Keratinocyte (primary cell): ENCODE measurements around the gene RBMX2. TPM values are rescaled to one million over a fixed set of nuclear protein-coding genes. Genes with fewer than 3 reads are reported as not detected.

Source experiments
- DNase-seq: peaks from one replicate; pipeline ENCODE4 v3.0.0-alpha.2; 2011; ENCODE audit warnings: low read depth, missing footprints, low spot score
- FAIRE-seq: peaks from 2 replicates; lab custom pipeline; 2011; peaks lifted over from hg19 to GRCh38; lab: Jason Lieb, UNC
- H2AFZ ChIP-seq: 2 replicates; pipeline ENCODE4 v1.6.0; 2012; ENCODE audit warnings: low read length, control low read depth, inconsistent platforms; ENCODE audit not compliant: control insufficient read depth
- H3K27ac ChIP-seq: 2 replicates; pipeline ENCODE4 v1.5.1; 2011; ENCODE audit warnings: low read length; ENCODE audit not compliant: control insufficient read depth, insufficient read depth
- H3K27me3 ChIP-seq: 3 replicates; pipeline ENCODE4 v1.6.0; 2011; ENCODE audit warnings: low read length; ENCODE audit not compliant: control insufficient read depth, insufficient read depth; ENCODE audit errors: extremely low read depth
- H3K36me3 ChIP-seq, 2 experiments: 2 replicates in 1 of 2; 3 replicates in 1 of 2; pipeline ENCODE4 v1.5.1; 2011; ENCODE audit warnings: low read length in 2 of 2, mild to moderate bottlenecking in 1 of 2; ENCODE audit not compliant: control insufficient read depth in 2 of 2, insufficient read depth in 2 of 2; ENCODE audit errors: extremely low read depth in 1 of 2
- H3K4me1 ChIP-seq: 3 replicates; pipeline ENCODE4 v1.5.1; 2011; ENCODE audit warnings: low read length; ENCODE audit not compliant: control insufficient read depth, insufficient read depth; ENCODE audit errors: extremely low read depth
- H3K4me2 ChIP-seq: 3 replicates; pipeline ENCODE4 v1.6.0; 2011; ENCODE audit warnings: low read depth, low read length; ENCODE audit not compliant: control insufficient read depth, insufficient read depth; ENCODE audit errors: extremely low read depth
- H3K4me3 ChIP-seq, 3 experiments: fragments of 200-600 bp in 1 of 3; sonication (generic) in 1 of 3; 2 replicates in 2 of 3; 3 replicates in 1 of 3; pipeline ENCODE4 v1.5.1; 2011 to 2016; ENCODE audit warnings: low read length in 3 of 3, mild to moderate bottlenecking in 3 of 3, control low read depth in 2 of 3, inconsistent platforms in 1 of 3, low read depth in 1 of 3, mixed read lengths in 1 of 3, mixed run types in 1 of 3, moderate library complexity in 1 of 3; ENCODE audit not compliant: control insufficient read depth in 2 of 3, insufficient read depth in 2 of 3; ENCODE audit errors: extremely low read depth in 1 of 3
- H3K79me2 ChIP-seq: 2 replicates; pipeline ENCODE4 v1.6.0; 2012; ENCODE audit warnings: low read length; ENCODE audit not compliant: control insufficient read depth, insufficient read depth
- H3K9ac ChIP-seq: 3 replicates; pipeline ENCODE4 v1.6.0; 2011; ENCODE audit warnings: low read length; ENCODE audit not compliant: control insufficient read depth, insufficient read depth; ENCODE audit errors: extremely low read depth
- H3K9me1 ChIP-seq: 3 replicates; pipeline ENCODE4 v1.6.0; 2011; ENCODE audit warnings: low read length; ENCODE audit not compliant: control insufficient read depth, insufficient read depth; ENCODE audit errors: extremely low read depth
- H3K9me3 ChIP-seq: 2 replicates; pipeline ENCODE4 v1.5.1; 2012; ENCODE audit warnings: low read depth, low read length; ENCODE audit not compliant: control insufficient read depth
- H4K20me1 ChIP-seq: 3 replicates; pipeline ENCODE4 v1.6.0; 2011; ENCODE audit warnings: low read length; ENCODE audit not compliant: control insufficient read depth, insufficient read depth; ENCODE audit errors: extremely low read depth
- EZH2 ChIP-seq: IDR thresholded peaks from one replicate; pipeline ENCODE4 v1.6.1; 2012; ENCODE audit warnings: inconsistent platforms, mild to moderate bottlenecking, low read length, moderate library complexity
- dilution Hi-C: fragments of 300-500 bp; cut with MboI; formaldehyde crosslinking; loops from one replicate; pipeline ENCODE4 v1.7.0; 2020; ENCODE audit warnings: low sequenced_read_pairs; ENCODE audit not compliant: extremely low pct_ligation_motif_present
- polyA plus RNA-seq, 5 experiments: library from polyadenylated mRNA; depleted of rRNA in 3 of 5; stranded (reverse) in 3 of 5; stranded (forward) in 1 of 5; unstranded in 1 of 5; fragments of >200 nt; gene quantifications; 1 replicate in 1 of 5; 2 replicates in 3 of 5; 3 replicates in 1 of 5; pipeline versions ENCODE4 v1.2.1 to v1.2.3, GENCODE V29; 2011 to 2012; ENCODE audit warnings: missing spikeins in 2 of 5, low read depth in 1 of 5, low replicate concordance in 1 of 5
- TF ChIP-seq, protein P1 (sequence below), 3 experiments: IDR thresholded peaks in 1 of 3; conservative IDR thresholded peaks in 1 of 3; optimal IDR thresholded peaks in 1 of 3; 2 replicates in 2 of 3; 3 replicates in 1 of 3; pipeline versions ENCODE3 to v1.5.1; 2011; ENCODE audit warnings: low read length in 3 of 3, mild to moderate bottlenecking in 3 of 3, moderate library complexity in 2 of 3, control low read depth in 1 of 3, inconsistent platforms in 1 of 3; ENCODE audit not compliant: insufficient read depth in 2 of 3; ENCODE audit errors: extremely low read depth in 1 of 3

The RBMX2 gene
- polyA plus RNA-seq, 1 donor (not counting 4 experiments of a cell fraction or from before 2014, with no cell fraction given): 22.3 TPM

- FAIRE-seq: no peak
Observed at GRCh38 chrX:130418740-130419139, 17.0 kb downstream of the RBMX2 start.

GRCh38 chrX:130419263-130419662 is 17.5 kb downstream of the RBMX2 start:
- FAIRE-seq (no peak), DNase-seq (no peak)
- no peaks in the 10 kb centered on the region for H3K9me1 ChIP-seq
- no peaks in the 10 kb centered on the region for H3K27me3 ChIP-seq
- H3K27ac ChIP-seq: no peak overlapping the region
- no peak overlapping the region for H3K9ac ChIP-seq
- no peak overlapping the region for H2AFZ ChIP-seq
- TF ChIP-seq EZH2: no peak
- TF ChIP-seq, protein P1, sequence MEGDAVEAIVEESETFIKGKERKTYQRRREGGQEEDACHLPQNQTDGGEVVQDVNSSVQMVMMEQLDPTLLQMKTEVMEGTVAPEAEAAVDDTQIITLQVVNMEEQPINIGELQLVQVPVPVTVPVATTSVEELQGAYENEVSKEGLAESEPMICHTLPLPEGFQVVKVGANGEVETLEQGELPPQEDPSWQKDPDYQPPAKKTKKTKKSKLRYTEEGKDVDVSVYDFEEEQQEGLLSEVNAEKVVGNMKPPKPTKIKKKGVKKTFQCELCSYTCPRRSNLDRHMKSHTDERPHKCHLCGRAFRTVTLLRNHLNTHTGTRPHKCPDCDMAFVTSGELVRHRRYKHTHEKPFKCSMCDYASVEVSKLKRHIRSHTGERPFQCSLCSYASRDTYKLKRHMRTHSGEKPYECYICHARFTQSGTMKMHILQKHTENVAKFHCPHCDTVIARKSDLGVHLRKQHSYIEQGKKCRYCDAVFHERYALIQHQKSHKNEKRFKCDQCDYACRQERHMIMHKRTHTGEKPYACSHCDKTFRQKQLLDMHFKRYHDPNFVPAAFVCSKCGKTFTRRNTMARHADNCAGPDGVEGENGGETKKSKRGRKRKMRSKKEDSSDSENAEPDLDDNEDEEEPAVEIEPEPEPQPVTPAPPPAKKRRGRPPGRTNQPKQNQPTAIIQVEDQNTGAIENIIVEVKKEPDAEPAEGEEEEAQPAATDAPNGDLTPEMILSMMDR (optimal IDR thresholded peaks at IDR 0.05 in 1 of 3, IDR thresholded peaks at IDR 0.05 in 1 of 3, conservative IDR thresholded peaks at IDR 0.05 in 1 of 3; ENCODE audit: extremely low read depth in 1 of 3, insufficient read depth in 2 of 3, low read length in 3 of 3): no peak
- H3K4me2 ChIP-seq: no peak overlapping the region
- H3K4me3 ChIP-seq: no peak overlapping the region
- dilution Hi-C loops: no loop called here
- H3K9me3 ChIP-seq: no peaks in the 10 kb centered on the region
- H3K36me3 ChIP-seq: no peaks in the 10 kb centered on the region
- H4K20me1 ChIP-seq: no peaks in the 10 kb centered on the region
- H3K79me2 ChIP-seq: no peaks in the 10 kb centered on the region
- no peaks in the 10 kb centered on the region for H3K4me1 ChIP-seq

More at GRCh38 chrX:130418740-130419139, 17.0 kb downstream of the RBMX2 start:
- no peak overlapping the region for H2AFZ ChIP-seq
- no peak for DNase-seq
- no peak overlapping the region for H3K4me2 ChIP-seq
- H3K27me3 ChIP-seq: no peaks in the 10 kb centered on the region
- dilution Hi-C loops: no loop called here
- TF ChIP-seq, protein P1 (optimal IDR thresholded peaks at IDR 0.05 in 1 of 3, IDR thresholded peaks at IDR 0.05 in 1 of 3, conservative IDR thresholded peaks at IDR 0.05 in 1 of 3; ENCODE audit: extremely low read depth in 1 of 3, insufficient read depth in 2 of 3, low read length in 3 of 3): no peak
- no peak for TF ChIP-seq EZH2
- no peaks in the 10 kb centered on the region for H3K9me1 ChIP-seq
- H3K4me3 ChIP-seq: no peak overlapping the region
- H3K36me3 ChIP-seq: no peaks in the 10 kb centered on the region
- no peak overlapping the region for H3K9ac ChIP-seq
- H3K27ac ChIP-seq: no peak overlapping the region
- H3K9me3 ChIP-seq: no peaks in the 10 kb centered on the region
- no peaks in the 10 kb centered on the region for H4K20me1 ChIP-seq
- no peaks in the 10 kb centered on the region for H3K79me2 ChIP-seq
- no peaks in the 10 kb centered on the region for H3K4me1 ChIP-seq
